Right kidney (tissue), 1 donor: ENCODE results near the gene ADRM1.

Experiments used
- DNase-seq: peaks from one replicate; pipeline ENCODE4 v3.0.0-alpha.2; 2016

Gene ADRM1

GRCh38 chr20:62323980-62324906 lies 21.4 kb downstream of the ADRM1 start:
- no peak for DNase-seq

- no peak for DNase-seq
These were observed 22.5 kb downstream of the ADRM1 start for GRCh38 chr20:62325172-62325905.

- no peak for DNase-seq
These were observed 23.8 kb downstream of the ADRM1 start for GRCh38 chr20:62326559-62326958.

- DNase-seq = no peak
These were observed 24.3 kb downstream of the ADRM1 start for GRCh38 chr20:62326959-62327725.

GRCh38 chr20:62327726-62328495 lies 25.1 kb downstream of the ADRM1 start:
- DNase-seq = no peak

GRCh38 chr20:62328684-62329388 lies 26.0 kb downstream of the ADRM1 start:
- no peak for DNase-seq

- DNase-seq = no peak
These were observed 26.9 kb downstream of the ADRM1 start for GRCh38 chr20:62329389-62330377.

- no peak for DNase-seq
These were observed 27.9 kb downstream of the ADRM1 start for GRCh38 chr20:62330576-62331317.

GRCh38 chr20:62331347-62331746 lies 28.6 kb downstream of the ADRM1 start:
- no peak for DNase-seq

GRCh38 chr20:62332421-62332820 lies 29.6 kb downstream of the ADRM1 start:
- no peak for DNase-seq

GRCh38 chr20:62332989-62333819 lies 30.4 kb downstream of the ADRM1 start:
- no peak for DNase-seq

- DNase-seq = no peak
These were observed 31.2 kb downstream of the ADRM1 start for GRCh38 chr20:62333820-62334595.

- DNase-seq = no peak
These were observed 32.1 kb downstream of the ADRM1 start for GRCh38 chr20:62334881-62335280.

- DNase-seq = no peak
These were observed 32.7 kb downstream of the ADRM1 start for GRCh38 chr20:62335532-62335931.

GRCh38 chr20:62336329-62336728 lies 33.5 kb downstream of the ADRM1 start:
- DNase-seq = no peak

- DNase-seq = no peak
These were observed 34.2 kb downstream of the ADRM1 start for GRCh38 chr20:62336775-62337557.
